T47D (cell line): Measurements from ENCODE around the gene TFR2.
A peak's percentile ranks its signal among the peaks of the same experiment; 100 is the strongest.

Source experiments
- DNase-seq, 2 experiments: peaks; one replicate each; pipeline versions ENCODE4 v3.0.0 to v3.0.0-alpha.2; 2011 to 2012; ENCODE audit warnings: low read depth in 1 of 2, low spot score in 1 of 2
- JUND ChIP-seq: IDR thresholded peaks from 2 replicates; pipeline ENCODE4 v1.6.1; 2012; ENCODE audit warnings: low read depth
- in situ Hi-C: cut with HindIII; loops from 2 replicates; pipeline ENCODE4 v1.10.0; 2016; ENCODE audit warnings: low sequenced_read_pairs, low pct_unique_long_range_greater_than_20kb

Gene TFR2

DNA sequence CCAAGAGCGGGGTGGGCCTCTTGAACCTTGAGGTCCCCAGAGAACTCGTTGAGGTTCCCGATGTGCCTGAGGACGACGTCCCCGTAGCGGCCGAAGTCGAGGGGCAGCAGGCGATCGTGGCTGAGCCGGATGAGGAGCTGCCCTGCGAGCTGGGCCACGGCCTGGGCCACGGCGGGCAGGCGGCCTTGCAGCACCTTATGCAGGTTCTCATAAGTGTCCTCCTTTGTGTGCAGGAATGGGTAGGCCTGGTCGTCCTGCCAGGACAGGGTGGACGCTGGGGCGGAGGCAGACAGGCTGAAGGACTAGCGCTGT is 14.2 kb downstream of the TFR2 start:
- TF ChIP-seq JUND, result no peak
- no peak for DNase-seq
- in situ Hi-C loops, result no loop called here

DNA sequence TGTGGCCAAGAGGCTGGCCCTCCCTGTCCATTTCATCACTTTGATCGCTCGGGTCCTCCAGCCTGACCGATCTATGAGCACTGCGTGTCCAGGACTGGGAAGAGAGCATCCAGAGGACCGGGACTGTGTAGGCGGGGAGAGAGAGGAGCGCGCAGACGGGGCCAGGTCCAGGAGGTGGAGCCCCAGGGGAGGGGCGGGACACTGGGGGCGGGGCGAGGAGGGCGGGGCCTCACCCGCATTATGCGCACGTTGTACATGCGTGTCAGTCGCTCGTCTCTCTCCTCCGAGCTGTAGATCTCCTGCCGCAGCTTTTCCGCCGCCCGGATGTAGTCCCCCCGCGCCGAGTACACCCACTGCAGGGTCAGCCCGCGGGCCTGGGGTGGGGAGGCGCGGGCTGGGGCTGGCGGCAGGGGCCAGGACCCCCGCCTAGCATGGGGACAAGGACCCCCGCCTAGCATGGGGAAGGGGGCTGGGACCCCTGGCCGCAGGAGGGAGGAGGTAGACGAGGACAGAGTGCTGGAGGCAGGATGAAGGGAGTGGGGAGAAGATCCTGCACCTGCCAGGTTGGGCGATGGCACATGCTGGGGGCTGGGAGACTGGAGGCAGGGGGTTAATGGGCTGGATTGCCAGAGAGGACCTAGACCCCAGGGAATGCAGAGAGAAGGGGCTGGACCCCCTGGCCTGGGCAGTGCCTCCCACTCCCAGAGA is 14.7 kb downstream of the TFR2 start:
- in situ Hi-C loops, result no loop called here
- TF ChIP-seq JUND, result no peak
- peak; percentile 88 to 95 for DNase-seq

DNA sequence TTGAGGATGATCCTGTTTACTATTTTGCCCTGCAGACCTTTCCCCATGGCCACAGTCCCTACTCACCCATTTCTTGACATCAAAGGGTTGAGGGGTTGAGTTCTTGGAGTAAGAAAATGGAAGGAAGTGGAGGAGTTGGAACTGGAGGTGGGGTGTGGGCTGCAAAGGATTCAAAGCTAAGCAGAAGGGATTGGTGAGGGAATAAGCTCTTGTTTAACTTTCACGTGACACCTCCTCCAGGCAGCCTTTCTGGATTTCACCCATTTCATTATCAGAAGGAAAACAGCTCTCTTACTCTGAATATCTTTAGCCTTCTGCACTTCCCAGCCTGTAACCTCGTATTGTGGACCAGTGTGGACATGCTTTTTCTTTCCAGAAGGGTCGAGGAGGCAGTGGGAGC is 15.3 kb downstream of the TFR2 start:
- in situ Hi-C loops, result no loop called here
- no peak for DNase-seq
- TF ChIP-seq JUND, result no peak

DNA sequence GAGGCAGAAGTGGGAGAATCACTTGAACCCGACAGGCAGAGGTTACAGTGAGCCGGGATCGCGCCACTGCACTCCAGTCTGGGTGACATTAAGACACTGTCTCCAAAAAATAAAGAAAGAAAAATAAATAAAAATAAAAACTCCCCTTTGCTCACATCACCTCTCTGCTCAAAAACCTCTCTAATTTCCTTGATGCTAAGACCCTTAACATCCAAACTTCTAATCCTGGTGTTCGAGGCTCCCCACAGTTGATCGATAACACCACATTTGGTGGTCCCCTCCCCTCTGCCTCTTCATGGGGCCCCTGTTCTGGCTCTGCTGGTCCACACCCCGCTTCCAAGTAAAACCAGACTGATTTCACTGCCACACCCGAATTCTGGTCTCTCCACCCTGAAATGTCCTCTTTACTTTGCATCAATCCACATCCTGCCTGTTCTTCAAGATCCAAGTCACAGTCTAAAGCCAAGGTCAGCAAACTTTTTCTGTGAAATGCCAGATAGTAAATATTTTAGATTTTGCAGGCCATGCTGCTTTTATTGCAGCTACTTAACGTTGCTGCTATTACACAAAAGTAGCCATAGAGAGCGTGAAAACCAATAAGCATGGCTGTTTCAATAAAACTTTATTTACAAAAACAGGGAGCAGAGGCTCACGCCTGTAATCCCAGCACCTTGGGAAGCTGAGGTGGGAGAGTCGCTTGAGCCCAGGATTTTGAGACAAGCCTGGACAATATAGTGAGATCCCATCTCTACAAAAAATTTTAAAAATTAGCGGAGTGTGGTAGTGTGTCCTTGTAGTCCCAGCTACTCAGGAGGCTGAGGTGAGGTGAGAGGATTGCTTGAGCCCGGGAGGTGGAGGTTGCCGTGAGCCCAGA is 17.2 kb downstream of the TFR2 start:
- in situ Hi-C loops, result no loop called here
- DNase-seq, result no peak
- TF ChIP-seq JUND, result no peak

- in situ Hi-C loops, result no loop called here
- no peak for TF ChIP-seq JUND
- no peak for DNase-seq
Measured at GRCh38 chr7:100621554-100621953, 19.8 kb downstream of the TFR2 start.

DNA sequence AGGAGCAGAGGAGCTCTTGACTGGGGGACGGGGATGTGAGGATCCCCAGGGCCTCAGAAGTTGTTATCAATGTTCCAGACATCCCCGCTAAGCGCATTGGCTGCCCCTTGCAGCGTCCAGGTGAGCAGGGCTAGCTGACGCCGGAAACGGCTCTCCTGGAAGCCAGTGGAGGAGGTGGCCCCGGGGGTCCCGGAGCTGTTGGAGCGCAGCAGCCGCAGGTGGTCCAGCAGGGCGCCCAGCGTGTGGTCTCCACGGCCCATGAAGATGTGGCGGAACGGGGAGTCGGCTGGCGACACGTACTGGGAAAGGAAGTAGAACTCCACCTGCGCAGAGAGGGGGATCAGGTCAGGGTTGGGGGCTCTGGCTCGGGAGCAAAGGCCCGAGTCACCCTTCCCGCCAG is 20.5 kb downstream of the TFR2 start:
- no peak for TF ChIP-seq JUND
- no peak for DNase-seq
- in situ Hi-C loops, result no loop called here

GRCh38 chr7:100620239-100620638 is 21.1 kb downstream of the TFR2 start:
- DNase-seq, result no peak
- in situ Hi-C loops, result no loop called here
- TF ChIP-seq JUND, result no peak

DNA sequence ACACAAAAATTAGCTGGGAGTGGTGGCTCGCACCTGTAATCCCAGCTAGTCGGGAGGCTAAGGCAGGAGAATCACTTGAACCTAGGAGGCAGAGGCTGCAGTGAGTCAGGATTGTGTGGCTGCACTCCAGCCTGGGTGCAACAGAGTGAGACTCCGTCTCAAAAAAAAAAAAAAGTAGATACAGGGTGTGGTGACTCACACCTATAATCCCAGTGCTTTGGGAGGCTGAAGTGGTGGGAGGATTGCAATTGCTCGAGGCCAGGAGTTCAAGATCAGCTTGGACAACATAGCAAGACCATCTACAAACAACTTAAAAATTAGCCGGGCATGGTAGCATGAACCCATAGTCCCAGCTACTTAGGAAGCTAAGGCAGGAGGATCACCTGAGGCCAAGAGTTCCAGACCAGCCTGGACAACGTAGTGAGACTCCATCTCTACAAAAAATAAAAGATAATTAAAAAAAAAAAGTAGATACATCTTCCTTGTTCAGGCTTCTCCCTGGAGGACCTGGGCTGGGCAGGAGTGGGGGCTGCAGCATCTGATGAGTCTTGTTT is 27.0 kb downstream of the TFR2 start:
- DNase-seq, result no peak
- no peak for TF ChIP-seq JUND
- in situ Hi-C loops, result no loop called here

GRCh38 chr7:100613412-100614175 is 27.8 kb downstream of the TFR2 start:
- TF ChIP-seq JUND, result no peak
- no peak for DNase-seq
- in situ Hi-C loops, result no loop called here

DNA sequence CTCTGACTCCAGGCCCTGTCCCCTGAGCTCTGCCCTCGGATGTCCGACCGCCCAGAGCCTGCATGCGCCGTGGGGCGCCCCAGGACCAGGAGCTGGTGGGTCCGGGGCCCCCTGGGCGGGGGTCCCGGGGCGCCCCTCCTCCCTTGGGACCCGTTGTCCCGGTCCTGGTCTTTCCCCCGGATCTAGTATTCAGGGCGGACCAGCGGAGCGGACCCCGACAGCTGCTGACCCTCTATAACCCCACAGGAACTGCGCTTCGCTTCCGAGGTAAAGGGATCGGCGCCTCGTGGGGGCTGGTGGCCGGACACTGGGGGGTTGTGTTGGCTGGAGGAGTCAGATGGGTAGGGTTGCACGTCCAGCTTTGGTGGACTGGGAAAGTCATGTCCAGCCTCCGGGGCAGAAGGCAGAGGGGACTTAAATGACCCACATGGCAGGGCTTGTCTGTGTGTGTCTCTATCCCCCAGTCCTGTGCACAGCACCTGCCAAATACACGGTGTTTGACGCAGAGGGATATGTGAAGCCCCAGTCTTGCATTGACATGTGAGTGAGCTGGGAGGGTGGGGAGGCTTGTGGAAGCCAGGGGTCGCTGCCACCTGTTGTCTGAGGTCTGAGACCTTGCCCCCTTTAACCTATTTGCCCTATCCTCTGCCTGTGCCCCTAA is 28.5 kb downstream of the TFR2 start:
- no peak for TF ChIP-seq JUND
- in situ Hi-C loops, result no loop called here
- DNase-seq, result no peak

- TF ChIP-seq JUND, result no peak
- in situ Hi-C loops, result no loop called here
- DNase-seq, result peak; percentile 97 to 98
Measured at GRCh38 chr7:100611983-100612729, 29.2 kb downstream of the TFR2 start, which contains the start of gene MOSPD3. TSS of gene MOSPD3 (plus strand) at chr7:100612540. CDS start at chr7:100612792, 252 bp downstream.

DNA sequence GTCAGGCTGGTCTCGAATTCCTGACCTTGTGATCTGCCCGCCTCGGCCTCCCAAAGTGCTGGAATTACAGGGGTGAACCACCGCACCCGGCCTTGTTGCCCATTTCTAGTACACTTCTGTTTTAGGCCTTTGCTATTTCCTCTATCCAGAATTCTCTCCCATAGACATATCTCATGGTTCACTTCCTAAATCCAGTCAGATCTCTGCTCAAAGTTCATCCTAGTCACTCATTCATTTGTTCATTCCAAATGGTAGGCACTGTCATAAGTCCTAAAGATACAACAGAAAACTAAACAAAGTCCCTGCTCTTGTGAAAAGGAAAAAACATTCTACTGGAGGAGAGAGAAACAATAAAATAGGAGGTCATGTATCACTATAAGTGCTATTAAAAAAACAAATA is 31.4 kb downstream of the TFR2 start:
- TF ChIP-seq JUND, result no peak
- DNase-seq, result no peak
- in situ Hi-C loops, result no loop called here
